HFFc6 (cell line): ENCODE measurements around the gene DOK4. TPM values are rescaled to one million over a fixed set of nuclear protein-coding genes. Genes with fewer than 3 reads are reported as not detected.

ENCODE experiments used
- DNase-seq: peaks from one replicate; pipeline ENCODE4 v3.0.0-alpha.2; 2018
- H3K27ac Mint-ChIP-seq: 2 replicates; pipeline ENCODE4 v1.8.0; 2020; ENCODE audit warnings: mild to moderate bottlenecking, mixed read lengths
- H3K27me3 Mint-ChIP-seq: 2 replicates; pipeline ENCODE4 v1.8.0; 2021; ENCODE audit warnings: mild to moderate bottlenecking, moderate library complexity, mixed read lengths; ENCODE audit not compliant: insufficient read depth
- H3K36me3 Mint-ChIP-seq: 2 replicates; pipeline ENCODE4 v1.8.0; 2021; ENCODE audit warnings: low read depth, mixed read lengths
- H3K4me1 Mint-ChIP-seq: 2 replicates; pipeline ENCODE4 v1.8.0; 2020; ENCODE audit warnings: low read depth, mixed read lengths
- H3K4me3 Mint-ChIP-seq: 2 replicates; pipeline ENCODE4 v1.8.0; 2020; ENCODE audit warnings: mild to moderate bottlenecking, moderate library complexity, mixed read lengths
- H3K9me3 Mint-ChIP-seq: 2 replicates; pipeline ENCODE4 v1.8.0; 2020; ENCODE audit warnings: mild to moderate bottlenecking, mixed read lengths
- total RNA-seq, 6 experiments: library from RNA; stranded (reverse); fragmentation: NEBNext Ultra II Directional; extraction: Animal tissue kit (Norgen Biotek cat#: 25700); gene quantifications; 2 replicates in 1 of 6; 3 replicates in 5 of 6; pipeline ENCODE4 v1.2.3, GENCODE V29; 2021
- TF ChIP-seq, protein P1 (sequence below): fragments of 200-600 bp; sonication (generic); IDR thresholded peaks from 2 replicates; pipeline ENCODE4 v1.5.0; 2021; ENCODE audit warnings: antibody characterized with exemption, mild to moderate bottlenecking

DOK4 gene
- total RNA-seq, 6 experiments from 2014 or later: 24.4 to 28.9 (median 24.9) TPM

DNA sequence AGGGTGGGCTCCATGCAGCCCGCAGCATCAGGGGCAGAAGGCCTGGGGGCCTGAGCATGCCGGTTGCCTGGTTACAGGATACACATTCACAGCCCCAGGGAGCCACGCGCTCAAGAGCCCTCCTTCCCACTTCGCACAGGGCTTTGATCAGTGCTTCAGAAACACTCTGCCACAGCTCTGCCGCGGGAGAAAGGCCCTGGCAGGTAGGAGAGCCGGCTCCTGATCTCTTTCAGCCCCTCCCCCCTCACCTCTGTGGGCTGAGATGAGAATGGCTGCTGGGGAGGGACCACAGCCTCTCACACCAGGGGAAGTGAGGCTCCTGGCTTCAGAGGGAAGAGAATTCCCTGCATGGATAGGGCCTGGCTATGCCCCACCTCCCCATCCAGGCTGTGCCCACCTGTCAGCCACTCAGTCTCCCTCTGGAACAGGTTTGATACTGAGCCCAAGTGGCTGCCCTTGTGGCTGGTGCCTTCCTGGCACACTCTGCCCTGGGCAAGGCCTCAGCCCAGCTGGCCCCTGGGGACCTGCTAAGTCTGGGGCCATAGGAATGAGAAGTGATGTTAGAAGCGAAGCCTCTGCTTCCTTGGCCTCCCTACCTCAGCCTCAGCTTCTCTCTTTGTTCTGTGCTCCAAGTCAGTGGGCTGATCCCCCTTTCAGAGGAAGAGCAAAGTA, 8.6 kb downstream of the DOK4 start:
- no peak overlapping the region for H3K27ac Mint-ChIP-seq

DNA sequence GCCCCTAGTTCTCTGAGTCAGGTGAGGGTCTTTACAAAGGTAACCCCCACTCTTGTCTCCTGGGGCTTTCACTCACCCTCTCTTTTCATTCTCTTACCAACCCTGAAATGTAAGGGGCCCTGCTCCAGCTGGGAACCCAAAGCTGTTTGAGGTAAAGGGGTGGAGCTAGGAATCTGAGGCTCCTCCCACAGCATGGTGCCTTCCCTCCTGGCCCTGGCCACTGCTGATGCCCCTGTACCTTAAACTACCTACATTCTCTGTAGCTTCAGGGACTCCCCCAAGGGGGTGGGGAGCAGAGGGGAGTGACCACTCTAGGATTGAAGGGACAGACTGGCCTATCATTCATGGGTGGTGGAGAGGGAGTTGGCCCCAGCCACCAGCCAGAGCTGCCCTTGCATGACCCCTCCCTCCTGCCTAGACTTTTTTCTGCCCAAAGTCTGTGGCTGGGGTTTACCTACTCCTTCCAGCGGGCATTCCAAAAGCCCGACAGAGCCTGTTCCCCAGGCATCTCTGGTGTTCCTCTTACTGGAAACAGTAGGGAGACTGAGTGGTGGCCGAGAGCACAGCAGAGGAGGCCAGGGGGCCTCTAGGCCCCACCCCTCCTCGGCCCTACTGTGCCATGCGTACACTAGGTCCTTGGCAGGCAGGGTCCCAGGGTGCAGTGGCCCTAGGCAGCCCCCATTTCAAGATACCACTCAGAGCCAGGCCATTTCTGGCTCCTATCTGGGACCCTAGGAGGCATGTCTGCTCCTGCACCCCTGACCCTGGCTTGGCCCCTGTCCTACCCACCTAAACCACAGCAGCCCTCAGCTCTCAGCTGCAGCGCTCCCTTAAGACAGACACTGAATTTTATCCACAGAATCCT, 9.5 kb downstream of the DOK4 start:
- Mint-ChIP-seq H3K4me1 (peaks cover 32% of the 10 kb centered on the region), H3K27ac (no peak overlapping the region), H3K27me3 (peaks cover 1% of the 10 kb centered on the region), H3K36me3 (no peaks in the 10 kb centered on the region), H3K9me3 (no peaks in the 10 kb centered on the region), H3K4me3 (no peak overlapping the region)
- TF ChIP-seq, protein P1, sequence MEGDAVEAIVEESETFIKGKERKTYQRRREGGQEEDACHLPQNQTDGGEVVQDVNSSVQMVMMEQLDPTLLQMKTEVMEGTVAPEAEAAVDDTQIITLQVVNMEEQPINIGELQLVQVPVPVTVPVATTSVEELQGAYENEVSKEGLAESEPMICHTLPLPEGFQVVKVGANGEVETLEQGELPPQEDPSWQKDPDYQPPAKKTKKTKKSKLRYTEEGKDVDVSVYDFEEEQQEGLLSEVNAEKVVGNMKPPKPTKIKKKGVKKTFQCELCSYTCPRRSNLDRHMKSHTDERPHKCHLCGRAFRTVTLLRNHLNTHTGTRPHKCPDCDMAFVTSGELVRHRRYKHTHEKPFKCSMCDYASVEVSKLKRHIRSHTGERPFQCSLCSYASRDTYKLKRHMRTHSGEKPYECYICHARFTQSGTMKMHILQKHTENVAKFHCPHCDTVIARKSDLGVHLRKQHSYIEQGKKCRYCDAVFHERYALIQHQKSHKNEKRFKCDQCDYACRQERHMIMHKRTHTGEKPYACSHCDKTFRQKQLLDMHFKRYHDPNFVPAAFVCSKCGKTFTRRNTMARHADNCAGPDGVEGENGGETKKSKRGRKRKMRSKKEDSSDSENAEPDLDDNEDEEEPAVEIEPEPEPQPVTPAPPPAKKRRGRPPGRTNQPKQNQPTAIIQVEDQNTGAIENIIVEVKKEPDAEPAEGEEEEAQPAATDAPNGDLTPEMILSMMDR: no peak
- no peak for DNase-seq

More for the DNA sequence above, 8.6 kb downstream of the DOK4 start:
- Mint-ChIP-seq H3K4me1 (peaks cover 27% of the 10 kb centered on the region), H3K4me3 (no peak overlapping the region), H3K27me3 (peaks cover 1% of the 10 kb centered on the region), H3K9me3 (no peaks in the 10 kb centered on the region), H3K36me3 (no peaks in the 10 kb centered on the region)
- TF ChIP-seq, protein P1: no peak
- no peak for DNase-seq

DNA sequence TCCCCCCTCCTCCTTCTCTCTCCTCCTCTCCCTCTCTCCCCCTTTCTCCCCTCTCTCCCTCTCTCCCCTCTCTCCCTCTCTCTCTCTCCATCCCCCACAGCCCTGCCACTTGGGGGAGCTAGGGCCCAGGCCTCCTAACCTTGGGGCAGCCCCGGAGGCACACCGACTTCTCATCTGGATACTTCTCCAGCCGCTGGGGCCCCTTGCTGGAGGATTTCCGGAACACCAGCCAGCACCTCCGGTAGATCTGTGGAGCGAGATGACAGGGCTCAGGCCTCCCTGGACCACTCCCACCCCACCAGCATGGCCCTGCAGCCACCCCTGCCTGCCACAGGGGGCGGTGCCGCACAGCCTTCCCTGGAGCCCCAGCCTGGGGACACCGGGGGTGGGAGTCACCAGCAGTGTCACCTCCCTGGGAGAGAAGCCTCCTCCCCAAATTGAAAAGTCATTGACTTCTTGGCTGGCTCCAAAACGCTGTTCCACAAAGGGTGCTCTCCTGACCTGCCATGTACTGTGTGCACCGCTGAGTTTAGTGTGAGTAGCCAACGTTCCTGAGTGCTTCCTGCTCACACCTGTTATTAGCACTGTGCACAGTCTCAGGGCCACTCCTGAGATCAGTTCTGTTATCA, 10.5 kb downstream of the DOK4 start:
- DNase-seq: no peak
- H3K27me3 Mint-ChIP-seq: peaks cover 1% of the 10 kb centered on the region
- H3K4me1 Mint-ChIP-seq: peaks cover 32% of the 10 kb centered on the region
- no peak overlapping the region for H3K27ac Mint-ChIP-seq
- TF ChIP-seq, protein P1: peak; percentile 56
- no peaks in the 10 kb centered on the region for H3K9me3 Mint-ChIP-seq
- H3K4me3 Mint-ChIP-seq: no peak overlapping the region
- H3K36me3 Mint-ChIP-seq: no peaks in the 10 kb centered on the region

DNA sequence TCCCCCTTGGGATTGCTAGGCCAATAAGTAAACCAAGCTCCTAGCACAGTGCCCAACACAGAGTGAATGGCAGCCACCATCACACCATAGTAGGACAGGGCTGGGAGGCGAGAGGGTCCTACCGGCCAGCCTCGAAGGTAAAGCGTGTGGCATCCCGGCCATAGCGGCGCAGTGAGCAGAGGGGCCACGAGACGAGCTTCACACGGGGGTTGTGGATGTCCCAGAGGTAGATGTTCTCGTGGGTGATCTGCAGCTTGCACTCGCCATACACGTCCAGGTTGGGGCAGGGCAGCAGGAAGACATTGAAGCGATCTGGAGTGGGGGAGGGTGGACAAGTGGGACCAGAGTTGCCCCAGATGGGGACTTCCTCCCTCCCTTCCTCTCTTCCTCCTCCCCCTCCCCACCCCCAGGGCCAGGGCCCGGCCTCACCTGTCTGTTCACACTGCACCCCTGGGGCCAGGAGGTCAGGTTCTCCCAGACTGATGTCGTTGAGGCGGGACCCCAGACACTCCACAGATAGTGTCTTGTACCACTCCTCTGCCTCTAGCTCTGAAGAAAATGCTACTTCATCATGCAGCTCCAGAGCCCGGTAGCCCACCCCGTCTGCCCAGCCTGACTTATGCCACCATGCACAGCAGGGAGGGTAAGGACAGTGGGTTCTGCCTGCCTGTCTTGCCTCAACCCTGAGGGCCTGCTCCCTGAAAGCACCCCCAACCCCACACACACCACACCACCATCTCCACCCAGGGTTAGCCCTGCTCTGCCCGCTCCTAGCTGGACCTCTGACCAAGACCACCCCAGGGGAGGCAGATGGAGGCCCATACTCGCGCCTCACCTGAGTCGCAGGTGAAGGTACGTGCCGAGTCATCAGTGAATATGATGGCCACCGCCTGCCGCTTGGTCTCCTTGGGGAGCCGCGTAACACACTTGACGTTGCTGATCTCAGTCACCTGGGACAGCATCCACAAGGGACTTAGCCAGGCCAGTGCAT, 11.3 kb downstream of the DOK4 start:
- H3K27ac Mint-ChIP-seq: no peak overlapping the region
- H3K27me3 Mint-ChIP-seq: peaks cover 1% of the 10 kb centered on the region; the same call in 1 of the 2 replicates
- no peak overlapping the region for H3K4me3 Mint-ChIP-seq
- DNase-seq: no peak
- no peaks in the 10 kb centered on the region for H3K9me3 Mint-ChIP-seq
- TF ChIP-seq, protein P1: no peak
- peaks cover 27% of the 10 kb centered on the region for H3K4me1 Mint-ChIP-seq
- no peaks in the 10 kb centered on the region; the same call in 1 of the 2 replicates for H3K36me3 Mint-ChIP-seq

DNA sequence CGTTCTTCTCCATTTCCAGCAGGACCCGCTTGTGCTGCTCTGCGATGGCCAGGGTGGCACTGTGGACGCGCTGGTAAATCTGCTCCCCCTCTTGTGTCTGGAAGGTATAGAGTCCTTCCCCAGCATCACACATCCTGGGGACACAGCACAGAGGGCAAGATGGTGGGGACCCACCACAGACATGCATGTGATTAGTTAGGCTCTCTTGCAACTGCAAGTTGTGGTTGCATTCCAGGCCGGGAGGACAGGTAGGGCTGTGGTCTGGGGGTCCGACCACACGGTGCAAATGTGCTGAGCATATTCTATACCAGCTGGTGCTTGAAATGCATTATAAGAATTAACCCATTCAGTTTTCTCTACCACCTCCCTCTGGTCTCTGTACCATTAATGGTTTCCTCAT, 12.4 kb downstream of the DOK4 start:
- H3K4me3 Mint-ChIP-seq: no peak overlapping the region
- peaks cover 19% of the 10 kb centered on the region for H3K4me1 Mint-ChIP-seq
- H3K27ac Mint-ChIP-seq: no peak overlapping the region
- H3K27me3 Mint-ChIP-seq: peaks cover 1% of the 10 kb centered on the region; the same call in 1 of the 2 replicates
- no peaks in the 10 kb centered on the region for H3K9me3 Mint-ChIP-seq
- no peak for DNase-seq
- TF ChIP-seq, protein P1: no peak
- peaks cover 4% of the 10 kb centered on the region; the same call in 1 of the 2 replicates for H3K36me3 Mint-ChIP-seq
